GM21619 (cell line): ENCODE results near the gene ATE1.

Source experiments
- ATAC-seq: cut with Tn5 transposase; IDR thresholded peaks from one replicate; pipeline ENCODE4 v1.9.1; 2021; ENCODE audit not compliant: unreplicated experiment

ATE1 gene

GRCh38 chr10:121747163-121747775 is 180.6 kb downstream of the ATE1 start:
- ATAC-seq, result no peak

GRCh38 chr10:121741248-121741792 is 186.5 kb downstream of the ATE1 start:
- no peak for ATAC-seq

GRCh38 chr10:121740069-121740468 is 187.8 kb downstream of the ATE1 start:
- no peak for ATAC-seq

GRCh38 chr10:121739114-121739513 is 188.7 kb downstream of the ATE1 start:
- no peak for ATAC-seq

- ATAC-seq, result no peak
These were observed 191.3 kb downstream of the ATE1 start for GRCh38 chr10:121736315-121737130.

GRCh38 chr10:121735263-121735662 is 192.6 kb downstream of the ATE1 start:
- ATAC-seq, result no peak

GRCh38 chr10:121734589-121735045 is 193.2 kb downstream of the ATE1 start:
- no peak for ATAC-seq

- ATAC-seq, result no peak
These were observed 195.0 kb downstream of the ATE1 start for GRCh38 chr10:121732656-121733445.

GRCh38 chr10:121732172-121732571 is 195.7 kb downstream of the ATE1 start:
- ATAC-seq, result no peak

- ATAC-seq, result no peak
These were observed 203.5 kb downstream of the ATE1 start for GRCh38 chr10:121724282-121724681.

- ATAC-seq, result no peak
These were observed 205.2 kb downstream of the ATE1 start for GRCh38 chr10:121722665-121723064.

GRCh38 chr10:121721257-121721656 is 206.6 kb downstream of the ATE1 start:
- no peak for ATAC-seq

- no peak for ATAC-seq
These were observed 211.9 kb downstream of the ATE1 start for GRCh38 chr10:121715969-121716368.

GRCh38 chr10:121715076-121715475 is 212.8 kb downstream of the ATE1 start:
- ATAC-seq, result no peak

- no peak for ATAC-seq
These were observed 214.3 kb downstream of the ATE1 start for GRCh38 chr10:121713486-121713885.

GRCh38 chr10:121710971-121711370 is 216.9 kb downstream of the ATE1 start:
- ATAC-seq, result no peak

GRCh38 chr10:121710207-121710606 is 217.6 kb downstream of the ATE1 start:
- no peak for ATAC-seq

- no peak for ATAC-seq
These were observed 218.2 kb downstream of the ATE1 start for GRCh38 chr10:121709675-121710073.

- no peak for ATAC-seq
These were observed 218.8 kb downstream of the ATE1 start for GRCh38 chr10:121708728-121709674.
